Peyer's patch (tissue), 4 donors: Measurements from ENCODE around the gene GAS7.

Experiments
- CTCF ChIP-seq, 6 experiments: fragments of 450-650 bp in 4 of 6; fragments of 200-600 bp in 2 of 6; sonication (generic) in 1 of 6; IDR thresholded peaks; one replicate each; pipeline ENCODE4 v1.5.1; 2017 to 2019; ENCODE audit warnings: antibody characterized with exemption in 6 of 6, mild to moderate bottlenecking in 3 of 6, moderate library complexity in 1 of 6
- POLR2A ChIP-seq, 2 donors: fragments of 450-650 bp; IDR thresholded peaks; one replicate each; pipeline ENCODE4 v1.5.1; 2017; ENCODE audit warnings: antibody characterized with exemption in 2 of 2, mild to moderate bottlenecking in 2 of 2, moderate library complexity in 2 of 2

GRCh38 chr17:10106067-10106466 is 92.3 kb downstream of the GAS7 start:
- TF ChIP-seq CTCF (IDR thresholded peaks at IDR 0.05) (no peak), POLR2A (IDR thresholded peaks at IDR 0.05) (no peak)
